H9 (cell line): Measurements from ENCODE around the gene EPB41L4A. TPM values are rescaled to one million over a fixed set of nuclear protein-coding genes. Genes with fewer than 3 reads are reported as not detected.

Experiments
- DNase-seq: peaks from one replicate; pipeline ENCODE4 v3.0.0-alpha.2; 2017
- H2AFZ ChIP-seq: one replicate; pipeline ENCODE4 v1.6.1; 2013; ENCODE audit warnings: mild to moderate bottlenecking, low read length, control low read depth, moderate library complexity
- H2AK5ac ChIP-seq: 2 replicates; pipeline ENCODE4 v1.6.1; 2013; ENCODE audit warnings: low read length, control low read depth, mixed read lengths; ENCODE audit not compliant: insufficient read length
- H2BK120ac ChIP-seq: one replicate; pipeline ENCODE4 v1.6.1; 2013; ENCODE audit warnings: low read depth, mild to moderate bottlenecking, low read length, control low read depth, inconsistent platforms; ENCODE audit not compliant: poor library complexity, severe bottlenecking
- H2BK12ac ChIP-seq: 2 replicates; pipeline ENCODE4 v1.6.1; 2013; ENCODE audit warnings: low read length, control low read depth, mixed read lengths, low read depth; ENCODE audit not compliant: insufficient read length
- H2BK15ac ChIP-seq: 2 replicates; pipeline ENCODE4 v1.6.1; 2013; ENCODE audit warnings: low read depth, low read length, control low read depth
- H2BK20ac ChIP-seq: one replicate; pipeline ENCODE4 v1.6.1; 2013; ENCODE audit warnings: low read depth, mild to moderate bottlenecking, low read length, control low read depth, inconsistent platforms; ENCODE audit not compliant: poor library complexity, severe bottlenecking
- H2BK5ac ChIP-seq: 2 replicates; pipeline ENCODE4 v1.6.1; 2013; ENCODE audit warnings: low read length, control low read depth, mixed read lengths; ENCODE audit not compliant: insufficient read length
- H3K14ac ChIP-seq: 2 replicates; pipeline ENCODE4 v1.6.1; 2013; ENCODE audit warnings: low read length, control low read depth; ENCODE audit not compliant: insufficient read depth
- H3K18ac ChIP-seq: 2 replicates; pipeline ENCODE4 v1.6.1; 2013; ENCODE audit warnings: low read depth, mild to moderate bottlenecking, mixed read lengths, low read length, control low read depth; ENCODE audit not compliant: insufficient read length
- H3K23ac ChIP-seq: 2 replicates; pipeline ENCODE4 v1.6.1; 2013; ENCODE audit warnings: low read length, control low read depth, mixed read lengths, low read depth; ENCODE audit not compliant: insufficient read length
- H3K23me2 ChIP-seq: 2 replicates; pipeline ENCODE4 v1.6.1; 2013; ENCODE audit warnings: low read depth, mild to moderate bottlenecking, mixed read lengths, low read length, control low read depth; ENCODE audit not compliant: insufficient read length, poor library complexity, severe bottlenecking
- H3K27ac ChIP-seq: 2 replicates; pipeline ENCODE4 v1.5.1; 2013; ENCODE audit warnings: low read length, control low read depth, mixed read lengths, low read depth; ENCODE audit not compliant: insufficient read length
- H3K27me3 ChIP-seq: 2 replicates; pipeline ENCODE4 v1.6.1; 2013; ENCODE audit warnings: low read length, control low read depth, inconsistent platforms; ENCODE audit not compliant: insufficient read depth
- H3K4ac ChIP-seq: 2 replicates; pipeline ENCODE4 v1.6.1; 2013; ENCODE audit warnings: low read depth, mild to moderate bottlenecking, control low read depth, inconsistent platforms, low read length, moderate library complexity
- H3K4me1 ChIP-seq: 2 replicates; pipeline ENCODE4 v1.6.1; 2013; ENCODE audit warnings: low read length, control low read depth, inconsistent platforms; ENCODE audit not compliant: insufficient read depth
- H3K4me2 ChIP-seq: 2 replicates; pipeline ENCODE4 v1.6.1; 2013; ENCODE audit warnings: low read length, control low read depth, mixed read lengths; ENCODE audit not compliant: insufficient read length, insufficient read depth
- H3K56ac ChIP-seq: 2 replicates; pipeline ENCODE4 v1.6.1; 2013; ENCODE audit warnings: low read depth, mild to moderate bottlenecking, mixed read lengths, low read length, control low read depth; ENCODE audit not compliant: insufficient read length
- H3K79me1 ChIP-seq: 2 replicates; pipeline ENCODE4 v1.6.1; 2013; ENCODE audit warnings: low read depth, mild to moderate bottlenecking, moderate library complexity, low read length, control low read depth, inconsistent platforms; ENCODE audit not compliant: insufficient read depth, poor library complexity, severe bottlenecking
- H3K79me2 ChIP-seq: 2 replicates; pipeline ENCODE4 v1.6.1; 2013; ENCODE audit warnings: low read length, control low read depth, inconsistent platforms; ENCODE audit not compliant: insufficient read depth
- H3K9ac ChIP-seq: 2 replicates; pipeline ENCODE4 v1.6.1; 2013; ENCODE audit warnings: low read length, control low read depth, mixed read lengths; ENCODE audit not compliant: insufficient read length; ENCODE audit errors: extremely low read depth
- H3K9me3 ChIP-seq: one replicate; pipeline ENCODE4 v1.6.1; 2013; ENCODE audit warnings: low read depth, low read length, inconsistent platforms; ENCODE audit not compliant: control insufficient read depth
- H3T11ph ChIP-seq: one replicate; pipeline ENCODE4 v1.6.1; 2013; ENCODE audit warnings: mild to moderate bottlenecking, low read length, control low read depth, inconsistent platforms
- H4K20me1 ChIP-seq: one replicate; pipeline ENCODE4 v1.6.1; 2013; ENCODE audit not compliant: control insufficient read depth, insufficient read length, insufficient read depth
- H4K5ac ChIP-seq: 2 replicates; pipeline ENCODE4 v1.6.1; 2013; ENCODE audit warnings: low read depth, mild to moderate bottlenecking, mixed read lengths, low read length, control low read depth; ENCODE audit not compliant: insufficient read length
- H4K8ac ChIP-seq: replicated peaks from 2 replicates; pipeline ENCODE4 v1.6.1; 2013; ENCODE audit warnings: low read length, control low read depth, mixed read lengths, low read depth; ENCODE audit not compliant: insufficient read length
- H4K91ac ChIP-seq: 2 replicates; pipeline ENCODE4 v1.6.1; 2013; ENCODE audit warnings: low read depth, mild to moderate bottlenecking, moderate library complexity, mixed read lengths, low read length, control low read depth; ENCODE audit not compliant: insufficient read length
- H3K27ac Mint-ChIP-seq, 3 experiments: 2 replicates in 2 of 3; 3 replicates in 1 of 3; pipeline ENCODE4 v1.8.0; 2020 to 2021; ENCODE audit warnings: mixed read lengths in 3 of 3, mild to moderate bottlenecking in 1 of 3, moderate library complexity in 1 of 3
- H3K27me3 Mint-ChIP-seq: 2 replicates; pipeline ENCODE4 v1.8.0; 2021; ENCODE audit warnings: low read depth, mild to moderate bottlenecking, moderate library complexity, mixed read lengths
- H3K36me3 Mint-ChIP-seq, 3 experiments: 2 replicates in 2 of 3; 3 replicates in 1 of 3; pipeline ENCODE4 v1.8.0; 2020 to 2021; ENCODE audit warnings: low read depth in 3 of 3, mixed read lengths in 3 of 3; ENCODE audit not compliant: insufficient read depth in 1 of 3
- H3K4me1 Mint-ChIP-seq, 2 experiments: 2 replicates each; pipeline ENCODE4 v1.8.0; 2020; ENCODE audit warnings: mixed read lengths in 2 of 2
- H3K4me3 Mint-ChIP-seq, 2 experiments: 2 replicates in 1 of 2; 3 replicates in 1 of 2; pipeline ENCODE4 v1.8.0; 2020 to 2021; ENCODE audit warnings: mild to moderate bottlenecking in 2 of 2, mixed read lengths in 2 of 2, moderate library complexity in 1 of 2
- H3K9me3 Mint-ChIP-seq, 2 experiments: 2 replicates in 1 of 2; 3 replicates in 1 of 2; pipeline ENCODE4 v1.8.0; 2020; ENCODE audit warnings: mild to moderate bottlenecking in 2 of 2, mixed read lengths in 2 of 2, moderate library complexity in 1 of 2
- CTCF ChIP-seq: fragments of 200-600 bp; sonication (generic); conservative IDR thresholded peaks from 3 replicates; pipeline ENCODE4 v1.8.0; 2021; ENCODE audit warnings: antibody characterized with exemption, mild to moderate bottlenecking
- WGBS: extraction: QIAGEN DNeasy Blood & Tissue Kit; methylation state at CpG from one replicate; pipeline ENCODE4 v1.1.7; 2013; ENCODE audit warnings: missing lambda C conversion rate, low lambda C conversion rate, mixed read lengths; ENCODE audit not compliant: insufficient read length; ENCODE audit errors: extremely low coverage; 5-methylcytosine and 5-hydroxymethylcytosine counted together
- total RNA-seq: library from RNA; stranded (reverse); gene quantifications from 2 replicates; pipeline ENCODE4 v1.2.1, GENCODE V29; 2021

EPB41L4A gene
- total RNA-seq, 1 experiment from 2014 or later: 4.9 TPM

- H3K9ac ChIP-seq: no peak overlapping the region
- no CpG with 5 or more reads among the region's 1 CpG for WGBS
- H4K8ac ChIP-seq: no peak overlapping the region
These were observed 185.1 kb downstream of the EPB41L4A start for GRCh38 chr5:112234000-112234399.

More at GRCh38 chr5:112234000-112234399, 185.1 kb downstream of the EPB41L4A start:
- no peak overlapping the region for H2BK5ac ChIP-seq
- H3K27me3 ChIP-seq: no peaks in the 10 kb centered on the region
- no peak overlapping the region for H2BK20ac ChIP-seq
- H2AFZ ChIP-seq: no peak overlapping the region
- no peak overlapping the region for H3K4me2 ChIP-seq
- DNase-seq: no peak
- H3K4me1 Mint-ChIP-seq: peaks cover 23 to 30% of the 10 kb centered on the region in 2 experiments
- H2BK12ac ChIP-seq: no peak overlapping the region
- H4K5ac ChIP-seq: no peak overlapping the region
- no peak overlapping the region for H3K23ac ChIP-seq
- H3K4me3 Mint-ChIP-seq: no peak overlapping the region
- no peaks in the 10 kb centered on the region; the same call in 1 of the 2 replicates for H3K4me1 ChIP-seq
- H3K9me3 Mint-ChIP-seq: no peaks in the 10 kb centered on the region
- H3K56ac ChIP-seq: no peak overlapping the region
- no peaks in the 10 kb centered on the region for H4K20me1 ChIP-seq
- H2BK120ac ChIP-seq: no peak overlapping the region
- no peaks in the 10 kb centered on the region for H3K36me3 Mint-ChIP-seq
- no peak overlapping the region for H3K14ac ChIP-seq
- H3K27ac ChIP-seq: no peak overlapping the region
- no peaks in the 10 kb centered on the region for H3K27me3 Mint-ChIP-seq
- H3K9me3 ChIP-seq: no peaks in the 10 kb centered on the region
- H3K79me2 ChIP-seq: no peaks in the 10 kb centered on the region
- H3T11ph ChIP-seq: no peak overlapping the region
- no peak overlapping the region for H3K4ac ChIP-seq
- no peak overlapping the region; a peak in 1 of 7 replicates for H3K27ac Mint-ChIP-seq
- H2BK15ac ChIP-seq: no peak overlapping the region
- H3K23me2 ChIP-seq: no peaks in the 10 kb centered on the region
- H3K18ac ChIP-seq: no peak overlapping the region
- no peak for TF ChIP-seq CTCF
- H4K91ac ChIP-seq: no peak overlapping the region
- no peak overlapping the region for H2AK5ac ChIP-seq
- no peaks in the 10 kb centered on the region for H3K79me1 ChIP-seq
